ENCODE measurements around the gene YARS2. TPM values are rescaled to one million over a fixed set of nuclear protein-coding genes. Genes with fewer than 3 reads are reported as not detected.
"Not testable (repeated sequence)": the region's sequence is repeated elsewhere in the genome, so short reads cannot be mapped to it uniquely, and the experiment has no call there.

YARS2 gene
- total RNA-seq, 1 donor from 2014 or later, result 23.6 TPM

DNA sequence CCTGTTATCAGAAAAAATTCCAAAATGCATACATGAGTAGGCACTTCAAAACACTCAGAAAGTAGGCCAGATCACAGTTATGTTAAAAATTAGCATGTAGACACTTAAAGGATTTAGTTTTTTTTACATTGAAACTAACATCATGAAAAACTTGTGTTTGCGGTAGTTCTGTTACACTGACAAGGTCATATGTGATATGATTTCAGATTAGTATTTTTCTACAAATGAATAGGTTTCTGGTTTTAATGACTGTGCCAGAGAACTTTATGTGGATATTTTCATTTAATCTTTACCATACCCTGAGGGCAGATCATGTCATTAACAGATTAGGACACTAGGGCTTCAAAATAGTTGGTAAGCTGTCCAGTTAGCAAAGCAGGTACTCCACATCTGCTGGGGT, 20.7 kb downstream of the YARS2 start:
- no peak for TF ChIP-seq CTCF (conservative IDR thresholded peaks at IDR 0.05)

GRCh38 chr12:32727237-32727636, 28.5 kb downstream of the YARS2 start:
- no peaks in the 10 kb centered on the region for H3K4me1 Mint-ChIP-seq (ENCODE audit: unreplicated experiment)
- no peak for DNase-seq (ENCODE audit: extremely low spot score, unreplicated experiment)
- no peaks in the 10 kb centered on the region for H3K9me3 Mint-ChIP-seq
- TF ChIP-seq CTCF (conservative IDR thresholded peaks at IDR 0.05), result no peak
- no peak overlapping the region for H3K4me3 Mint-ChIP-seq
- peaks cover 47% of the 10 kb centered on the region for H3K36me3 Mint-ChIP-seq
- no peak overlapping the region for H3K27ac Mint-ChIP-seq
- H3K27me3 Mint-ChIP-seq, result no peaks in the 10 kb centered on the region

More for the DNA sequence above, 20.7 kb downstream of the YARS2 start:
- DNase-seq (ENCODE audit: extremely low spot score, unreplicated experiment), result no peak
- no peak overlapping the region for H3K27ac Mint-ChIP-seq
- no peak overlapping the region for H3K4me3 Mint-ChIP-seq
- H3K4me1 Mint-ChIP-seq (ENCODE audit: unreplicated experiment), result no peaks in the 10 kb centered on the region
- no peaks in the 10 kb centered on the region for H3K9me3 Mint-ChIP-seq
- H3K36me3 Mint-ChIP-seq, result peaks cover 47% of the 10 kb centered on the region
- H3K27me3 Mint-ChIP-seq, result no peaks in the 10 kb centered on the region

DNA sequence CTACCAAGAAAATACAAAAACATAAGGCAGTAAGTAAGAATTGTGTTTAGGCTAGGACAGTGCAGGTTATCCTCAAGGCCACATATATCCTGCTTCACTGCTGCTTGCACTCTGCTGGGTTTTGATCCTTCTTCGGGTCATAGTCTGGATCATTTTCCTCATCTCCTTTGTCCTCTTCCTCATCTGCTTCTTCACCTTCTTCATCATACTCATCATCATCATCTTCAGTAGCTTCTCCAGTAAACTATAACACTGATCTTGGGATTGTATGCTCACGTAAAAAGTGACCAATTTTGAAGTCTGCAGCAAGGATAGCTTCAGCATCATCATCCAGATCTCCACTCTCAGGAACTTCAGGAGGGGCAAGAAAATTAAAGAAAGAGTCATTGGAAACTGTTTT, 29.4 kb downstream of the YARS2 start:
- Mint-ChIP-seq H3K27me3 (no peaks in the 10 kb centered on the region), H3K4me3 (no peak overlapping the region), H3K36me3 (peaks cover 49% of the 10 kb centered on the region), H3K4me1 (ENCODE audit: unreplicated experiment) (no peaks in the 10 kb centered on the region), H3K9me3 (no peaks in the 10 kb centered on the region), H3K27ac (no peak overlapping the region)
- TF ChIP-seq CTCF (conservative IDR thresholded peaks at IDR 0.05), result no peak
- no peak for DNase-seq (ENCODE audit: extremely low spot score, unreplicated experiment)

DNA sequence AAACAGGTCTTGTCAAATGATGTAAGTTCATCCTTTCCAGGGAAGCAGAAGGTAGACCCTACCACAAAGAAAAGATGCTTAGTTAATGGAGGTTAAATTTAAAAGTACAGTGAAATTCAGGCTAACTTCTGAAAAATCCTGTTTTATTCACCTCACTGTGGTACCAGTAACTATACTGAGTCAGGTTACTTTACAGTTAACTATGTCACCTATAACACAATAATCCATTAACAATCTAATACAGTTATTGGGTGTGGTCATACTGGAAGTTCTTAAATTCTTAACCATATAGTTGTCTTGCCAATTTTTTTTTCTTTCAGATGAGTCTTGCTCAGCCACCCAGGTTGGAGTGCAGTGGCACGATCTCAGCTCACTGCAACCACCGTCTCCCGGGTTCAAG, 30.4 kb downstream of the YARS2 start:
- H3K4me3 Mint-ChIP-seq; H3K9me3 Mint-ChIP-seq; DNase-seq (ENCODE audit: extremely low spot score, unreplicated experiment); H3K4me1 Mint-ChIP-seq (ENCODE audit: unreplicated experiment); H3K27ac Mint-ChIP-seq; H3K27me3 Mint-ChIP-seq: not testable (repeated sequence)
- peaks cover 53% of the 10 kb centered on the region for H3K36me3 Mint-ChIP-seq

GRCh38 chr12:32718926-32719325, 36.8 kb downstream of the YARS2 start:
- H3K4me3 Mint-ChIP-seq, result no peak overlapping the region
- no peak overlapping the region for H3K27ac Mint-ChIP-seq
- H3K4me1 Mint-ChIP-seq (ENCODE audit: unreplicated experiment), result no peaks in the 10 kb centered on the region
- TF ChIP-seq CTCF (conservative IDR thresholded peaks at IDR 0.05), result no peak
- H3K9me3 Mint-ChIP-seq, result no peaks in the 10 kb centered on the region
- no peaks in the 10 kb centered on the region for H3K27me3 Mint-ChIP-seq
- no peak for DNase-seq (ENCODE audit: extremely low spot score, unreplicated experiment)
- H3K36me3 Mint-ChIP-seq, result peaks cover 37% of the 10 kb centered on the region

GRCh38 chr12:32714772-32715171, 40.9 kb downstream of the YARS2 start:
- no peaks in the 10 kb centered on the region for H3K9me3 Mint-ChIP-seq
- H3K27ac Mint-ChIP-seq, result no peak overlapping the region
- peaks cover 35% of the 10 kb centered on the region for H3K36me3 Mint-ChIP-seq
- no peak overlapping the region for H3K4me3 Mint-ChIP-seq
- H3K27me3 Mint-ChIP-seq, result no peaks in the 10 kb centered on the region
- H3K4me1 Mint-ChIP-seq (ENCODE audit: unreplicated experiment), result no peaks in the 10 kb centered on the region
- no peak for DNase-seq (ENCODE audit: extremely low spot score, unreplicated experiment)
- TF ChIP-seq CTCF (conservative IDR thresholded peaks at IDR 0.05), result no peak
